OCI-LY7 (cell line): ENCODE results near the gene RSPH1. TPM values are rescaled to one million over a fixed set of nuclear protein-coding genes. Genes with fewer than 3 reads are reported as not detected.

Experiments
- BruUV-seq: library from RNA; stranded (reverse); fragments of 400-500 nt; replicated peaks from 2 replicates; lab custom pipeline; 2021; lab: Mats Ljungman, UMichigan
- CTCF ChIA-PET: fragments of 300-600 bp; sonication (Branson Sonifier 250); formaldehyde crosslinking; loops from one replicate; lab custom pipeline; 2022; ENCODE audit warnings: antibody characterized with exemption; ENCODE audit not compliant: unreplicated experiment; lab: Charles Lee
- POLR2A ChIA-PET: fragments of 300-600 bp; sonication (Branson Sonifier 250); formaldehyde crosslinking; loops from one replicate; lab custom pipeline; 2022; ENCODE audit warnings: antibody characterized with exemption; lab: Charles Lee
- DNase-seq: peaks from one replicate; pipeline ENCODE4 v3.0.0-alpha.2; 2015; ENCODE audit warnings: low spot score
- H2AFZ ChIP-seq: fragments of 200-600 bp; sonication (generic), shearing (Covaris generic); 2 replicates; pipeline ENCODE4 v1.6.1; 2014; ENCODE audit warnings: mild to moderate bottlenecking, antibody characterized with exemption, low read length, moderate library complexity
- H3K27ac ChIP-seq: fragments of 200-600 bp; sonication (generic); 2 replicates; pipeline ENCODE4 v1.5.1; 2014; ENCODE audit warnings: mixed run types, low read depth, mild to moderate bottlenecking, moderate library complexity, low read length, inconsistent platforms; ENCODE audit not compliant: poor library complexity, severe bottlenecking
- H3K36me3 ChIP-seq: fragments of 200-600 bp; sonication (generic); 2 replicates; pipeline ENCODE4 v1.6.1; 2014; ENCODE audit warnings: mild to moderate bottlenecking, antibody characterized with exemption, low read length, moderate library complexity, mixed read lengths; ENCODE audit not compliant: insufficient read depth
- H3K4me1 ChIP-seq: fragments of 200-600 bp; sonication (generic); 2 replicates; pipeline ENCODE4 v1.5.1; 2014; ENCODE audit warnings: mild to moderate bottlenecking, low read length; ENCODE audit not compliant: insufficient read depth, poor library complexity, severe bottlenecking
- H3K4me2 ChIP-seq: fragments of 200-600 bp; sonication (generic); 2 replicates; pipeline ENCODE4 v1.6.1; 2014; ENCODE audit warnings: mild to moderate bottlenecking, low read length
- H3K4me3 ChIP-seq: fragments of 200-600 bp; sonication (generic); 2 replicates; pipeline ENCODE4 v1.5.1; 2014; ENCODE audit warnings: mild to moderate bottlenecking, low read depth, low read length; ENCODE audit not compliant: poor library complexity, severe bottlenecking
- H3K79me2 ChIP-seq: fragments of 200-600 bp; sonication (generic); 2 replicates; pipeline ENCODE4 v1.6.1; 2016; ENCODE audit warnings: low read depth, mild to moderate bottlenecking, low read length, moderate library complexity, mixed read lengths; ENCODE audit not compliant: insufficient read depth
- H3K9me2 ChIP-seq: fragments of 200-600 bp; sonication (generic); 2 replicates; pipeline ENCODE4 v1.6.1; 2016; ENCODE audit warnings: mild to moderate bottlenecking, low read length, mixed read lengths; ENCODE audit not compliant: insufficient read depth
- H3K9me3 ChIP-seq: fragments of 200-600 bp; sonication (generic); 2 replicates; pipeline ENCODE4 v1.6.1; 2014; ENCODE audit warnings: mild to moderate bottlenecking, mixed run types, low read length, mixed read lengths
- H4K20me1 ChIP-seq: fragments of 200-600 bp; sonication (generic); 2 replicates; pipeline ENCODE4 v1.6.1; 2014; ENCODE audit warnings: mild to moderate bottlenecking, antibody characterized with exemption, low read length, moderate library complexity, mixed read lengths; ENCODE audit not compliant: insufficient read depth
- EZH2phosphoT487 ChIP-seq: fragments of 200-600 bp; sonication (generic); IDR thresholded peaks from 2 replicates; pipeline ENCODE4 v1.6.1; 2018; ENCODE audit warnings: low read depth, borderline replicate concordance, mild to moderate bottlenecking, mixed run types, antibody characterized with exemption, low read length, moderate library complexity, mixed read lengths
- intact Hi-C: fragments of 100-400 bp; cut with micrococcal nuclease; formaldehyde crosslinking; loops from one replicate; pipeline ENCODE4 v1.10.0; 2022; ENCODE audit not compliant: unreplicated experiment
- total RNA-seq, 2 experiments: library from RNA; depleted of rRNA in 1 of 2; stranded (reverse); fragments of >200 nt in 1 of 2; shearing (Covaris generic) in 1 of 2; gene quantifications; 2 replicates each; pipeline ENCODE4 v1.2.3, GENCODE V29; 2014 to 2022
- TF ChIP-seq, protein P1 (sequence below): fragments of 200-600 bp; sonication (generic); conservative IDR thresholded peaks from 2 replicates; pipeline ENCODE4 v1.5.1; 2014; ENCODE audit warnings: mild to moderate bottlenecking, antibody characterized with exemption, low read length, moderate library complexity, mixed read lengths

RSPH1 gene
- total RNA-seq, 2 experiments from 2014 or later: 1.9 to 2.5 TPM

DNA sequence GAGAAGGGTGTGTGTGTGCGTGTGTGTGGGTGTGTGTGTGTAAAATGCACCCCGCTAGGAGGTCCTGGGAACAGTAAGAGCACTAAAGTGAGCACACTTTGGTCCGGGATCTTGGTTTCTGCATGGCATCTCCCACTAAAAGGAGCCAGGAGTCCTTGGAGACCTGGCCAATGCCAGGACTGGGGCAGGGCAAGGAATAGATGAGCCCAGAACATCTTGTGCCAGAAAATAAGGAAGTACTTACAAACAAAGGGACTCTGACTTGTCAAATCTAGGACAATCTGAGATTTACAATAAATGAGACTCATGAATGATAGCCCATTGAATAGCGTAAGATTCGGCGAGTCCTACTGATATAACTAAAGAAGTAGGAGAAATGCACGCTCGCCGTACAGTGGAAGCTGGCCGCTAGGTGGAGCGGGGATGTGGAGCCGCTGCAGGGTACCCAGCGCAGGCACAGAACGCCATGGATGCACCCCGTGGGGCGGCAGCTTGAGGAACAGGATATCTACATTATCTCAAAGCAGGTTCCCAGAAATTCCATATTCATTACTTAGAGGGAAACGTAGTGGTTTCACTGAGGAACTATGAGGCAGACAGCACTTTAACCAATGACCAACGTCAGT is 24.7 kb upstream of the RSPH1 start:
- Histone ChIP-seq H2AFZ (no peak overlapping the region), H3K27ac (no peak overlapping the region), H3K4me2 (no peak overlapping the region), H3K9me2 (no peaks in the 10 kb centered on the region), H4K20me1 (no peaks in the 10 kb centered on the region), H3K36me3 (peaks cover 79% of the 10 kb centered on the region), H3K79me2 (peaks cover 11% of the 10 kb centered on the region; the same call in 1 of the 2 replicates), H3K4me3 (no peak overlapping the region), H3K9me3 (no peaks in the 10 kb centered on the region), H3K4me1 (peaks cover 30% of the 10 kb centered on the region)
- POLR2A ChIA-PET: interaction anchor here (0.6 kb wide), 1 partner anchor 13 kb away, joined by 3 read pairs; no protein-coding TSS in a partner anchor
- no TSS peak for BruUV-seq
- intact Hi-C loops: no loop called here
- CTCF ChIA-PET: no interaction called here
- no peak for DNase-seq
- no peak for TF ChIP-seq EZH2phosphoT487
- TF ChIP-seq, protein P1, sequence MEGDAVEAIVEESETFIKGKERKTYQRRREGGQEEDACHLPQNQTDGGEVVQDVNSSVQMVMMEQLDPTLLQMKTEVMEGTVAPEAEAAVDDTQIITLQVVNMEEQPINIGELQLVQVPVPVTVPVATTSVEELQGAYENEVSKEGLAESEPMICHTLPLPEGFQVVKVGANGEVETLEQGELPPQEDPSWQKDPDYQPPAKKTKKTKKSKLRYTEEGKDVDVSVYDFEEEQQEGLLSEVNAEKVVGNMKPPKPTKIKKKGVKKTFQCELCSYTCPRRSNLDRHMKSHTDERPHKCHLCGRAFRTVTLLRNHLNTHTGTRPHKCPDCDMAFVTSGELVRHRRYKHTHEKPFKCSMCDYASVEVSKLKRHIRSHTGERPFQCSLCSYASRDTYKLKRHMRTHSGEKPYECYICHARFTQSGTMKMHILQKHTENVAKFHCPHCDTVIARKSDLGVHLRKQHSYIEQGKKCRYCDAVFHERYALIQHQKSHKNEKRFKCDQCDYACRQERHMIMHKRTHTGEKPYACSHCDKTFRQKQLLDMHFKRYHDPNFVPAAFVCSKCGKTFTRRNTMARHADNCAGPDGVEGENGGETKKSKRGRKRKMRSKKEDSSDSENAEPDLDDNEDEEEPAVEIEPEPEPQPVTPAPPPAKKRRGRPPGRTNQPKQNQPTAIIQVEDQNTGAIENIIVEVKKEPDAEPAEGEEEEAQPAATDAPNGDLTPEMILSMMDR: no peak

DNA sequence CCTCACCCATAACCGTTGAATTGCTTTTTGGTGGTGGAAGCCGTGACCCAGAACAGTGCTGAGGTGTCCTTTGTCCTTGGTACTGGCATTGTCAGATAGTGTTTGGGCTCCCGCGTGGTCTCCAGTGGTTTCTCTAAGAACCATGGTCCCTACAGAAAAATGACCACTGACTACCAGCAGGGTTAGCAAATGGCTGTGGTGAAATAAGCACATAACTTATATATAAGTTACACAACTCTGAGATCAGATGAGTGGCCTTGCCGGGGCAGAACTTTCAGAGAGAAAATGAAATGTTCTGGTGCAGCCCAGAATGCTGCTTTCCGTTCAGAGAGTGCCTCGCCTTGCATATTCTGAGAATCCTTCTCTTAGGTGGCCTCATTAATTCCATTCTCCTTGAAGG is 22.6 kb upstream of the RSPH1 start:
- Histone ChIP-seq H3K36me3 (peaks cover 66% of the 10 kb centered on the region), H3K4me1 (peaks cover 19% of the 10 kb centered on the region), H3K9me3 (no peaks in the 10 kb centered on the region), H4K20me1 (no peaks in the 10 kb centered on the region), H3K27ac (no peak overlapping the region), H3K4me3 (no peak overlapping the region), H3K4me2 (no peak overlapping the region), H3K9me2 (no peaks in the 10 kb centered on the region), H3K79me2 (peaks cover 11% of the 10 kb centered on the region; the same call in 1 of the 2 replicates), H2AFZ (no peak overlapping the region)
- DNase-seq: no peak
- POLR2A ChIA-PET: no interaction called here
- no peak for TF ChIP-seq EZH2phosphoT487
- TF ChIP-seq, protein P1: no peak
- BruUV-seq: no TSS peak
- intact Hi-C loops: no loop called here
- CTCF ChIA-PET: no interaction called here

DNA sequence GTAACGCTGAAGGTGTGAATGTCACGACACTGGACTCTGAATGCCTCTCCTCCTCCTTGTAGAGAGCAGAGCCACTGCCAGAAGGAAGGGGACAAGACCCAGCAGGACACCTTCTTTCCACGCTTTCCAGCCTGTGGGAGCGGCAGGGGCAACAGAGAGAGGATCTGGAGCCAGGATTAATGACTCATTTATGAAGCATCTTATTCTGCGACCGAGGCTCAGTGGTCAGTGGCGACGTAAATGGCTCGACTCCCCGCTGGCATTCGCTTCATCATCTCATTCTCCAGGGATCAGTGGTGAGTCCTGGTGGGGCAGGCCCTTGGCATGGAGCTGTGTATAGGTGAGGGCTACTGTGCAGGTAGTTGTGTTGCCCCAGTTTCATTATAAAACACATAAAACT is 22.2 kb upstream of the RSPH1 start:
- H4K20me1 ChIP-seq: no peaks in the 10 kb centered on the region
- no peaks in the 10 kb centered on the region for H3K9me3 ChIP-seq
- intact Hi-C loops: no loop called here
- no peak overlapping the region for H3K4me2 ChIP-seq
- POLR2A ChIA-PET: no interaction called here
- no peak for TF ChIP-seq EZH2phosphoT487
- TF ChIP-seq, protein P1: no peak
- peaks cover 17% of the 10 kb centered on the region for H3K4me1 ChIP-seq
- CTCF ChIA-PET: no interaction called here
- peaks cover 11% of the 10 kb centered on the region; the same call in 1 of the 2 replicates for H3K79me2 ChIP-seq
- H3K9me2 ChIP-seq: no peaks in the 10 kb centered on the region
- H2AFZ ChIP-seq: no peak overlapping the region
- BruUV-seq: no TSS peak
- peaks cover 62% of the 10 kb centered on the region for H3K36me3 ChIP-seq
- H3K27ac ChIP-seq: no peak overlapping the region
- no peak for DNase-seq
- H3K4me3 ChIP-seq: no peak overlapping the region
